ENCODE results near the gene ROMO1. TPM values are rescaled to one million over a fixed set of nuclear protein-coding genes. Genes with fewer than 3 reads are reported as not detected.
"Not testable (repeated sequence)": the region's sequence is repeated elsewhere in the genome, so short reads cannot be mapped to it uniquely, and the experiment has no call there.

The ROMO1 gene
- total RNA-seq, 4 donors from 2014 or later = 64.7 to 402 (median 229) TPM

DNA sequence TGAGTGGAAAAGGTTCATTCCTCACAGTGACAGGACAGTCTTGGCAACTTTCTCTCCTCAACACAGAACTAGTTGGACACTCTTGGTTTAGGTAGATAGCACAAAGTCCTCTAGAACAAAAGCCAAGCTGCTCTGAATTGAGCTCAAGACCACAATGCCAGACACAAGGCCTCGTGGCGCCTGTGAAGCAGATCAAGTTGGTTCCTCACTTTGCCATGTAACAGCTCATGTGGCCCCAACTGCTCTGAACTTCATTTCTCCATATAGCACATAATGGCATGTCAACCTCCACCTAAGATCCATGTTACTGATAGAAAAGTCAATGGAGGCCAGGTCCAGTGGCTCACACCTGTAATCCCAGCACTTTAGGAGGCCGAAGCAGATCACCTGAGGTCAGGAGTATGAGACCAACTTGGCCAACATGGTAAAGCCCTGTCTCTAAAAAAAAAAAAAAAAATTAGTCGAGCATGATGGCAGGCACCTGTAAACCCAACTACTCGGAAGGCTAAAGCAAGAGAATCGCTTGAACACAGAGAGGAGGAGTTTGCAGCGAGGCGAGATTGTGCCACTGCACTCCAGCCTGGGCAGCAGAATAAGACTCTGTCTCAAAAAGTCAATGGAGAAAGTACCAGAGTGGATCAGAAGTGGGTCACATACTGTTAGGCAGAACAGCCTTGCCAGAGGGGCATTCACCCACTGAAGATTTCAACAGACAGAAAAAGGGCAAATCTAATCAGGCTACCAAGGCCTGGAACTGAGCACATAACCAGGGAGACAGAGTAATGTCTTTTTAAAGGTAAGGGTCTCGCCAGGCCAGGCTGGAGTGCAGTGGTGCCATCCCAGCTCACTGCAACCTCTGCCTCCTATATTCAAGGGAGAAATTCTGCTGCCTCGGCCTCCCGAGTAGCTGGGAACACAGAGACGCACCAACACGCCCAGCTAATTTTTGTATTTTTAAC is 21.2 kb downstream of the ROMO1 start:
- Histone ChIP-seq H3K36me3 (peaks cover 88 to 100% of the 10 kb centered on the region in 2 donors), H3K27ac (no peak overlapping the region), H3K4me3 (replicated peaks in 1 of 3) (no peak overlapping the region), H3K27me3 (no peaks in the 10 kb centered on the region), H3K4me1 (no peaks in the 10 kb centered on the region), H3K9me3 (no peaks in the 10 kb centered on the region)
- DNase-seq = no peak
- TF ChIP-seq, protein P1, sequence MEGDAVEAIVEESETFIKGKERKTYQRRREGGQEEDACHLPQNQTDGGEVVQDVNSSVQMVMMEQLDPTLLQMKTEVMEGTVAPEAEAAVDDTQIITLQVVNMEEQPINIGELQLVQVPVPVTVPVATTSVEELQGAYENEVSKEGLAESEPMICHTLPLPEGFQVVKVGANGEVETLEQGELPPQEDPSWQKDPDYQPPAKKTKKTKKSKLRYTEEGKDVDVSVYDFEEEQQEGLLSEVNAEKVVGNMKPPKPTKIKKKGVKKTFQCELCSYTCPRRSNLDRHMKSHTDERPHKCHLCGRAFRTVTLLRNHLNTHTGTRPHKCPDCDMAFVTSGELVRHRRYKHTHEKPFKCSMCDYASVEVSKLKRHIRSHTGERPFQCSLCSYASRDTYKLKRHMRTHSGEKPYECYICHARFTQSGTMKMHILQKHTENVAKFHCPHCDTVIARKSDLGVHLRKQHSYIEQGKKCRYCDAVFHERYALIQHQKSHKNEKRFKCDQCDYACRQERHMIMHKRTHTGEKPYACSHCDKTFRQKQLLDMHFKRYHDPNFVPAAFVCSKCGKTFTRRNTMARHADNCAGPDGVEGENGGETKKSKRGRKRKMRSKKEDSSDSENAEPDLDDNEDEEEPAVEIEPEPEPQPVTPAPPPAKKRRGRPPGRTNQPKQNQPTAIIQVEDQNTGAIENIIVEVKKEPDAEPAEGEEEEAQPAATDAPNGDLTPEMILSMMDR (IDR thresholded peaks at IDR 0.05) = no peak
- no peak for TF ChIP-seq POLR2A (IDR thresholded peaks at IDR 0.05)
- intact Hi-C loops (cut with DNase I) = no loop called here
- 91 to 93% methylated on average over 13 of the region's 13 CpGs for WGBS, 2 donors

GRCh38 chr20:35721219-35721618 is 22.0 kb downstream of the ROMO1 start:
- Histone ChIP-seq H3K4me1 (no peaks in the 10 kb centered on the region), H3K4me3 (replicated peaks in 1 of 3) (no peak overlapping the region), H3K9me3 (no peaks in the 10 kb centered on the region), H3K27me3 (no peaks in the 10 kb centered on the region), H3K36me3 (peaks cover 88 to 100% of the 10 kb centered on the region in 2 donors), H3K27ac (no peak overlapping the region)
- WGBS, 2 donors = 94 to 95% methylated on average over 3 of the region's 3 CpGs
- no peak for DNase-seq
- no peak for TF ChIP-seq POLR2A (IDR thresholded peaks at IDR 0.05)
- TF ChIP-seq, protein P1 (IDR thresholded peaks at IDR 0.05) = no peak
- intact Hi-C loops (cut with DNase I) = no loop called here

GRCh38 chr20:35721621-35722020 is 22.4 kb downstream of the ROMO1 start:
- 89 to 90% methylated on average over 3 of the region's 3 CpGs for WGBS, 2 donors
- Histone ChIP-seq H3K36me3 (peaks cover 88 to 100% of the 10 kb centered on the region in 2 donors), H3K4me3 (replicated peaks in 1 of 3) (no peak overlapping the region), H3K27me3 (no peaks in the 10 kb centered on the region), H3K4me1 (no peaks in the 10 kb centered on the region), H3K9me3 (no peaks in the 10 kb centered on the region), H3K27ac (no peak overlapping the region)
- TF ChIP-seq, protein P1 (IDR thresholded peaks at IDR 0.05) = no peak
- no peak for TF ChIP-seq POLR2A (IDR thresholded peaks at IDR 0.05)
- DNase-seq = no peak
- intact Hi-C loops (cut with DNase I) = no loop called here

DNA sequence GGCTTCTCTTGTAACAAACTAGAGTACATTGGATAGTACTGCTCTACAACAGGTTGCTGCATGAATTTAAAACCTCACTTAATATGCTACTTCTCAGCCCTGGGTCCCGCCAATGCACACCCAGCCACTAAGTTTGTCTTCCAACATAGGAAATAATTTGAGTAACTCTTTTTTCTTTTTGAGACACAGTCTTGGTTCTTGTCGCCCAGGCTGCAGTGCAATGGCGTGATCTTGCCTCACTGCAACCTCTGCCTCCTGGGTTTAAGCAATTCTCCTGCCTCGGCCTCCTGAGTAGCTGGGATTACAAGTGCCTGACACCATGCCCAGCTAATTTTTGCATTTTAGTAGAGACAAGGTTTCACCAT is 24.1 kb downstream of the ROMO1 start:
- intact Hi-C loops (cut with DNase I); DNase-seq; H3K27me3 ChIP-seq; H3K4me3 ChIP-seq (replicated peaks in 1 of 3); H3K4me1 ChIP-seq; H3K9me3 ChIP-seq; H3K27ac ChIP-seq: not testable (repeated sequence)
- 94 to 96% methylated on average over 4 of the region's 4 CpGs for WGBS, 2 donors
- H3K36me3 ChIP-seq = peaks cover 98 to 100% of the 10 kb centered on the region in 2 donors

DNA sequence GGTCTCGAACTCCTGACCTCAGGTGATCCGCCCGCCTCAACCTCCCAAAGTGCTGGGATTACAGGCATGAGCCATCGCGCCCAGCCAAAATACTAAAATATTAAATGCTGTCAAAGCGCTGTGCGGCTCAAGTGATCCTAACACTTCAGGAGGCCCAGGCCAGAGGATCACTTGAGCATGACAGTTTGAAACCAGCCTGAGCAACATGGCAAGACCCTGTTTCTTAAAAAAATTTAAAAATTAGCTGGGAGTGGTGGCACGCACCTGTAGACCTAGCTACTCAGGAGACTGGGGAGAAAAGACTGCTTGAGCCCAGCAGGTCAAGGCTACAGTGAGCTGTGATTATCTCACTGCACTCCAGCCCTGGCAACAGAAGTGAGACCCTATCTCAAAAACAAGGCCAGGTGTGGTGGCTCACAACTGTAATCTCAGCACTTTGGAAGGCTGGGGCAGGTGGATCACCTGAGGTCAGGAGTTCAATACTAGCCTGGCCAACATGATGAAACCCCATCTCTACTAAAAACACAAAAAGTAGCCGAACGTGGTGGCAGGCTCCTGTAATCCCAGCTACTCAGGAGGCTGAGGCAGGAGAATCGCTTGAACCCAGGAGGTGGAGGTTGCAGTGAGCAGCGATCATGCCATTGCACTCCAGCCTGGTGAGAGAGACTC is 24.6 kb downstream of the ROMO1 start:
- DNase-seq; H3K27me3 ChIP-seq; H3K4me3 ChIP-seq (replicated peaks in 1 of 3); H3K27ac ChIP-seq; H3K4me1 ChIP-seq; H3K9me3 ChIP-seq; intact Hi-C loops (cut with DNase I): not testable (repeated sequence)
- 96% methylated on average over 12 of the region's 12 CpGs for WGBS, 2 donors
- H3K36me3 ChIP-seq = peaks cover 98 to 100% of the 10 kb centered on the region in 2 donors
